D721Med (cell line): Measurements from ENCODE around the gene HYCC1.

Experiments
- DNase-seq: peaks from one replicate; pipeline ENCODE4 v3.0.0; 2011; ENCODE audit warnings: low spot score; ENCODE audit not compliant: insufficient read length
- FAIRE-seq: peaks from 2 replicates; lab custom pipeline; 2011; peaks lifted over from hg19 to GRCh38; lab: Jason Lieb, UNC
- TF ChIP-seq, protein P1 (sequence below): IDR thresholded peaks from 2 replicates; pipeline ENCODE4 v1.5.1; 2012; ENCODE audit warnings: mild to moderate bottlenecking, control low read depth; ENCODE audit not compliant: insufficient read depth; ENCODE audit errors: missing control alignments

HYCC1 gene

DNA sequence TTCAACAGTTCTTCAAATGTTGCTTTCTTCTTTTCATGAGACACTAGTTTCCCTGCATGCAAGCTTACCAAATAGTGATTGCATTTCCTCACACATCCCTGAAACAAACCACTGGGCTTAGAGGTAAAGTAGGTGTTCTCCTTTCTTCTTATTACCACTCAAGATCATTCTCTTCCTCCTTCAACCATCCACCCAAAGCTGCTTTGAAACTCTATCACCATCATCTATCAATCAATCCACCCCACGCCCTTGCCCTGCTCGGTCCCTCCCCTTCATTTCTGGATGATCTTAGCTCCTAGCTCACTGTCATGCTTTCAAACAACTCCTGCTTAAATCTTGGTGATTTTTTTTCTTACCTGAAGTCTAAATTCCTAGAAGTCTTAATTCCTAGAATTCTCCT is 18.9 kb downstream of the HYCC1 start:
- DNase-seq (no peak), FAIRE-seq (no peak)
- TF ChIP-seq, protein P1, sequence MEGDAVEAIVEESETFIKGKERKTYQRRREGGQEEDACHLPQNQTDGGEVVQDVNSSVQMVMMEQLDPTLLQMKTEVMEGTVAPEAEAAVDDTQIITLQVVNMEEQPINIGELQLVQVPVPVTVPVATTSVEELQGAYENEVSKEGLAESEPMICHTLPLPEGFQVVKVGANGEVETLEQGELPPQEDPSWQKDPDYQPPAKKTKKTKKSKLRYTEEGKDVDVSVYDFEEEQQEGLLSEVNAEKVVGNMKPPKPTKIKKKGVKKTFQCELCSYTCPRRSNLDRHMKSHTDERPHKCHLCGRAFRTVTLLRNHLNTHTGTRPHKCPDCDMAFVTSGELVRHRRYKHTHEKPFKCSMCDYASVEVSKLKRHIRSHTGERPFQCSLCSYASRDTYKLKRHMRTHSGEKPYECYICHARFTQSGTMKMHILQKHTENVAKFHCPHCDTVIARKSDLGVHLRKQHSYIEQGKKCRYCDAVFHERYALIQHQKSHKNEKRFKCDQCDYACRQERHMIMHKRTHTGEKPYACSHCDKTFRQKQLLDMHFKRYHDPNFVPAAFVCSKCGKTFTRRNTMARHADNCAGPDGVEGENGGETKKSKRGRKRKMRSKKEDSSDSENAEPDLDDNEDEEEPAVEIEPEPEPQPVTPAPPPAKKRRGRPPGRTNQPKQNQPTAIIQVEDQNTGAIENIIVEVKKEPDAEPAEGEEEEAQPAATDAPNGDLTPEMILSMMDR: no peak

DNA sequence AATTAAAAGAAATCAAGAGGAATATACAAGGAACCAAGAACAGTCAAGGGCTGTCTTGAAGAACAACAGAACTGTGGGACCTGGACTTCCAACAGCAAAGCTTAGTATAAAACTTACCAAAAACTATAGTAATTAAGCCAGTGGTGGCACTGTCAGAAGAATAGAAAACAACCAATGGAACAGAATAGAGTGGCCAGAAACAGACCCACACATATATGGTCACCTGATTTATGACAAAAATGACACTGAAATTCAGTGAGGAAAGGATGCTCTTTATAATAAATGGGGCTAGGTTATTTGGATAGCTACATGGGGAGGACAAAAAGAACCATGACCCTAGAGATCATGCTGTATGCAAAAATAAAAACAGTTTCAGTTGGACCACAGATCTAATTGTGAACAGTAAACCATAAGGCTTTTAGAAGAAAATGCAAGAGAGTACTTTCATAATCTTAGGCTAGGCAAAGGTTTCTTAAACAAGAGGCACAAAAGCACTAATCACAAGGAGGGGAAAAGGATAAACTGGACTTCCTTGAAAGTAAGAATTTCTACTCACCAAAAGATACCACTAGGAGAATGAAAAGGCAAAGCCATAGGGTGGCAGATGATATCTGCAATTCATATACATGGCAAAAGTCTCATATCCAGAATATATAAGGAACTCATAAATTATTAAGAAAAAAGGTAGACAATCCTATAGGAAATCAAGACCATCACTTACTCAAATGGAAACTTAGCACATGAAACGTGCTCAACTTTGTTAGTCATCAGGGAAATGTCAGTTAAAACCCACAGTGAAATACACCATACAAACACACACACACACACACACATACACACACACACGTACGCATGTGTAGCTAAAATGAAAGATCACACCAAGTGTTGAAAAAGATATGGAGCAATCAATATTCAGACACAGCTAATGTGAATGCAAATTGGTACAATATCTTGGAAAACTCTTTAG is 20.8 kb downstream of the HYCC1 start:
- FAIRE-seq (no peak), DNase-seq (no peak)
- TF ChIP-seq, protein P1: no peak

DNA sequence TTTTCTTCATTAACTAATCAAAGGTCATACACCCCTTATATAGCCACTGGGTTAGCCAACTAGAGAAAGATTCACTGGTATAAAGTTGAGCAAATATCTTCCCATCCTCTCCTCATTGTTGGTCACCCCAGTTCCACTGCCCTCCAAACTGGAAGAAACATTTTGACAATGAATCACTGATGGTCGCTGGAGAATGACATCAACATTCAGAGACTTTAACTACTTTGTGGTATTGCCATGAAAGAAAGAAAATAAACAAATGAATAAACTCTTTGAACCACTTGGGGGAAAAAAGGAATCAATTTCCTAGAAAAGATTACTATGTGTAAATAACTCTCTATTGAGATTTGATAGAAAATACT is 23.4 kb downstream of the HYCC1 start:
- TF ChIP-seq, protein P1: no peak
- FAIRE-seq: no peak
- no peak for DNase-seq

DNA sequence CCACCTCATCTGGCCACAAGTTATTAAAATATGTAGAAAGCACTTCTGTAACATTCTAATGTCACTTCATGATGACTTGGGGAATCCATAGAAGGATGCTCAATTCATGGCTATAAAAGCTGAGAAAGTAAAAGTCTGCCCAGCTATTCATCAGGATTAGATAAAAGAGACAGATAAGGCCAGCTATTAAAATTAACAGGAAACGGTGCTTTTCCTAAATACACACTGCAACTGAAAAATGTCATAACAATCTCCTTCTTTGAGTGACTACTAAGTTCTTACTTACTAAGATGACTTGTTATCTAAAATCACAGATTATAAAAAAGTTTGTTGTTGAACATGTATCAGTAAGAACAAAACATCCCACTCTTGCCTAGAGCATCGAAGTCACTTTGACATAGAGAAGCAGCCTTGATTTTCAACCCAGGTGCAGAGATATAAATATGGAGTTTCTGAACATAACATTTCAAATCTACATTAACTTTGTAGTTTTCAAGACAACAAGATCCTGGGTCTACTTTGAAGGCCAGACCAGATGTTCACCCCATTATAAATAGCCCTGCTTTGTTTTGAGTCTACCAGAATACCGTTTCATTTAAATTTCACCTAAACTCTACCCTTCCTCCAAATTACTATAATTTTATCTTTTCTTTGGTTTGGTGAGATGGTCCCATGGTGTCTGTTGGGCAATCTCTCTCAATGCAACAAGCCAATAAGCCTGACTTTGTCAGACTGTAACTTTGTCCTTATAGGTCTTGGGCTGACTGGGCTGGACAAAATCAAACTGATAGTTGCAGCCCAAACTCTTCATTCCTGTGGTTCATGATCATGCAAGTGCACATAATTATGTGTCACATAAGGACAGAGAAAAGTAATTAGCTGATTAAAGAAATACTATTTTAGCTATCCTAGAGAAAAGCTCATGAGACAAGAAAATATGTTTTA is 24.0 kb downstream of the HYCC1 start:
- FAIRE-seq: no peak
- TF ChIP-seq, protein P1: no peak
- no peak for DNase-seq

DNA sequence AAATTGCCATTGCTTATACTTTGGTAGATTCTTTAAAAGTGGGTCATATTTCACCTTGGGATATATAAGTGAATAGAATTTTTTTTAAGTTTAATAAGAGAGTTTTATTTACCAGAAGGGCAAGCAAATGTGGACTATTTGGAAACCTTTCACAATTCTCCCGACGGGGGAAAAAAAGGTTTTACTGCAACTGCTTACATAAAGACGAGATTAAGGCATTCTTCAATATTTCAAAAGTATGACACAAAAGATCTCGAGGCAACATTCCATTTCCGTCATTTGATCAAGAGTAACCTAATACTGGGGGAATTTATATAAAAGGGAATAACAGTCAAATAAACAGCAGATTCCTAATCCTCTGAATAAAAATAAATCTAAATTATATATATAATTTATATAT is 28.5 kb downstream of the HYCC1 start:
- TF ChIP-seq, protein P1: no peak
- FAIRE-seq: no peak
- DNase-seq: no peak

DNA sequence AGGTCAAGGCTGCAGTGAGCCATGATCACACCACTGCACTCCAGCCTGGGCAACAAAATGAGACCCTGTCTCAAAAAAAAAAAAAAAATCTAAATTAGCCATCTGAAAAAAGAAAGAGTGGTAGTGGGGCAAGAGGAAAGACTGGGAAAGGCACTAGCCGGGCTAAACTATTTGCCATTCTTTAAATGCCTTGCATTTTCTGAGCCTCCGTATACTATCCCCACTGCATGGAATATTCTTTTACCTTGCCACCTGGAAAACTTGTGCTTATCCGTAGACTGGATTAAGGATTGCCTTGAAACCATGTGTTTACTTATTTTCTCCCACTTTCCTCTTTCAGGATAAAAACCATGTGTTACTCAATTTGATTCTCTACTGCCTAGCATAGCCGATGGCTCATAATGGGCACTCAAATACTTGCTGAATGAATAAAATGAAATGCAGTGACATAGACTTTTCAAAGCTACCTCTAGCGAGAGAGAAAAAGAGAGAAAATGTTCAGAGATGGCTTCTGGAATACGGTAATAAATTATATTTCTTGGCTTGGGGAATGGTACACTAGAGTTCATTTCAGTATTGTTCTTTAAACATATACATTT is 30.6 kb downstream of the HYCC1 start:
- TF ChIP-seq, protein P1: no peak
- FAIRE-seq (no peak), DNase-seq (no peak)
